H1 (cell line): Measurements from ENCODE around the gene CDH22.

ENCODE experiments used
- CTCF ChIP-seq, 3 experiments: IDR thresholded peaks; 1 replicate in 2 of 3; 2 replicates in 1 of 3; pipeline versions ENCODE4 v1.5.1 to v1.6.1; 2011; ENCODE audit warnings: low read length in 3 of 3, mild to moderate bottlenecking in 3 of 3, inconsistent platforms in 2 of 3, low read depth in 1 of 3, moderate library complexity in 1 of 3; ENCODE audit not compliant: insufficient read depth in 1 of 3; ENCODE audit errors: control extremely low read depth in 1 of 3
- E2F6 ChIP-seq: IDR thresholded peaks from 2 replicates; pipeline ENCODE4 v1.6.1; 2012; ENCODE audit warnings: inconsistent platforms
- EP300 ChIP-seq, 2 experiments: IDR thresholded peaks; 1 replicate in 1 of 2; 2 replicates in 1 of 2; pipeline ENCODE4 v1.6.1; 2011 to 2012; ENCODE audit warnings: low read depth in 2 of 2, low read length in 2 of 2, mild to moderate bottlenecking in 2 of 2, borderline replicate concordance in 1 of 2, inconsistent platforms in 1 of 2, moderate library complexity in 1 of 2
- EZH2 ChIP-seq: fragments of 200-600 bp; sonication (generic); IDR thresholded peaks from 2 replicates; pipeline ENCODE4 v1.7.1; 2012; ENCODE audit warnings: low read depth, mild to moderate bottlenecking, moderate library complexity, low read length, inconsistent platforms; ENCODE audit not compliant: severe bottlenecking
- RFX5 ChIP-seq: IDR thresholded peaks from 2 replicates; pipeline ENCODE4 v1.6.1; 2011; ENCODE audit warnings: low read depth, low read length, improper control_type of control experiment, borderline replicate concordance
- SIN3A ChIP-seq, 2 experiments: IDR thresholded peaks in 1 of 2; conservative IDR thresholded peaks in 1 of 2; 2 replicates each; pipeline ENCODE4 v1.6.1; 2011 to 2012; ENCODE audit warnings: low read length in 2 of 2, improper control_type of control experiment in 1 of 2, low read depth in 1 of 2, mild to moderate bottlenecking in 1 of 2
- TAF1 ChIP-seq: IDR thresholded peaks from 2 replicates; pipeline ENCODE4 v1.6.1; 2011; ENCODE audit warnings: mild to moderate bottlenecking, low read depth, low read length
- YY1 ChIP-seq: IDR thresholded peaks from 2 replicates; pipeline ENCODE4 v1.6.1; 2011; ENCODE audit warnings: low read depth, mild to moderate bottlenecking, low read length

- TF ChIP-seq EZH2 (no peak), CTCF (IDR thresholded peaks at IDR 0.05; ENCODE audit: control extremely low read depth in 1 of 3, insufficient read depth in 1 of 3, low read depth in 1 of 3, low read length in 3 of 3) (no peak), EP300 (IDR thresholded peaks at IDR 0.05; ENCODE audit: borderline replicate concordance in 1 of 2, low read depth in 2 of 2, low read length in 2 of 2) (no peak), E2F6 (no peak), SIN3A (conservative IDR thresholded peaks at IDR 0.05 in 1 of 2, IDR thresholded peaks at IDR 0.05 in 1 of 2; ENCODE audit: low read depth in 1 of 2, low read length in 2 of 2) (no peak), TAF1 (no peak), YY1 (no peak), RFX5 (no peak)
Measured at GRCh38 chr20:46235077-46235476, 73.2 kb downstream of the CDH22 start.
